ENCODE measurements around the gene SBK2.
"Not testable (repeated sequence)": the region's sequence is repeated elsewhere in the genome, so short reads cannot be mapped to it uniquely, and the experiment has no call there.

SBK2 gene

DNA sequence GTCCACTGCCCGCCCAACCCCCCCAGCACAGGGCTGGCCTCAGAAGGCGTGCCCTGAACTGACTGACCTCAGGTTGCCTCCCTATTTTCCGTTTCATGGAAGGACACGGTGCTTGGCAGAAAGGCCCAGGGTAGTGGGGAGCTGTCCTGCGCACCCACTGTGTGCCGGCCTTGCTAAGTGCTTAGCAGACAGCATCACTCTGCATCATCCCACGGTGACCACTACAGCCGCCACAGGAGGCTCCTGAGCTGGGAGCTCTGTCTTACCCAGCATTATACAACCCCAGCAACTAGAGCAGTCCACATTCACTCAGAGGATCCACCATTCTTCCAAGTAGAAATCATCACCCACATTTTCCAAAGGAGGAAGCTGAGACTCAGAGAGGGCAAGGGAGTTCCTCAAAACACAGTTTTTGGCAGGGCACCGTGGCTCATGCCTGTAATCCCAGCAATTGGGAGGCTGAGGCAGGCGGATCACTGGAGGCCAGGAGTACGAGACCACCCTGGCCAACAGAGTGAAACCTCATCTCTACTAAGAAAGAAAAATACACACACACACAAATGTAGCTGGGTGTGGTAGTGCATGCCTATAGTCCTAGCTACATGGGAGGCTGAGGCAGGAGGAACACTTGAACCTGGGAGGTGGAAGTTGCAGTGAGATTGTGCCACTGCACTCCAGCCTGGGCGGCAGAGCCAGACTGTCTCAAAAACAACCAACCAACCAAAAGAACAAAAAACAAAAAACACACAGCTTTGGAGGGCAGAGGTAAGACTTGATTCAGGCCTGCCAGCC, 1.6 kb downstream of the SBK2 start:
- DNase-seq (ENCODE audit: low spot score) = no peak

DNA sequence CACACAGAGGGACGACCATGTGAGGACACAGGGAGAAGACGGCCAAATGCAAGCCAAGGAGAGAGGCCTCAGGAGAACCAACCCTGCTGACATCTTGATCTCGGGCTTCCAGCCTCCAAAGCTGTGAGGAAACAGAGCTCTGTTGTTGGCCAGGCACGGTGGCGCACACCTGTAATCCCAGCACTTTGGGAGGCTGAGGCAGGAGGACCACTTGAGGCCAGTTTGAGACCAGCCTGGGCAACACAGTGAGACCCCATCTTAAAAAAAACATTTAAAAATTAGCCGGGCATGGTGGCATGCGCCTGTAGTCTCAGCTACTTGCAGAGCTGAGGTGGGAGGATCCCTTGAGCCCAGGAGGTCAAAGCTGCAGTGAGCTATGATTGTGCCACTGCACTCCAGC, 2.7 kb downstream of the SBK2 start:
- not testable (repeated sequence) for DNase-seq (ENCODE audit: low spot score)

DNA sequence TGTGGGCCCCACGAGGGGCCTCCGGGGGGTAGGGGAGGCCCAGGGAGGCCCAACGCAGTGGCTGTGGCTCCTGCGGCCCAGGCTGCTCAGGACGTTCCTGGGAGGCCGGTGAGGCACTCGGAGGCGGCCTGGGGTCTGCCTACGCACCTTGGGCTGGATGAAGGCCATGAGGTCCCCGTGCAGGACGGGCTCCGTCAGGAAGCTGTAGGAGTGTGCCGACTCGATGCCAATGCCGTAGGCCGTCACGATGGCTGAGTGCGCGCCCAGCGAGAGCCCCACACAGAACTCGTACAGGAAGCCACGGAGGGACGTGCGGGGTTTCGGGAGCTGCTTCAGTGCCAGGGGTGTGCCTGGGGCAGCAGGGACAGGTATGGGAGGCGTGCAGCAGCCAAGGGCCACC, 5.9 kb downstream of the SBK2 start:
- no peak for DNase-seq (ENCODE audit: low spot score)

DNA sequence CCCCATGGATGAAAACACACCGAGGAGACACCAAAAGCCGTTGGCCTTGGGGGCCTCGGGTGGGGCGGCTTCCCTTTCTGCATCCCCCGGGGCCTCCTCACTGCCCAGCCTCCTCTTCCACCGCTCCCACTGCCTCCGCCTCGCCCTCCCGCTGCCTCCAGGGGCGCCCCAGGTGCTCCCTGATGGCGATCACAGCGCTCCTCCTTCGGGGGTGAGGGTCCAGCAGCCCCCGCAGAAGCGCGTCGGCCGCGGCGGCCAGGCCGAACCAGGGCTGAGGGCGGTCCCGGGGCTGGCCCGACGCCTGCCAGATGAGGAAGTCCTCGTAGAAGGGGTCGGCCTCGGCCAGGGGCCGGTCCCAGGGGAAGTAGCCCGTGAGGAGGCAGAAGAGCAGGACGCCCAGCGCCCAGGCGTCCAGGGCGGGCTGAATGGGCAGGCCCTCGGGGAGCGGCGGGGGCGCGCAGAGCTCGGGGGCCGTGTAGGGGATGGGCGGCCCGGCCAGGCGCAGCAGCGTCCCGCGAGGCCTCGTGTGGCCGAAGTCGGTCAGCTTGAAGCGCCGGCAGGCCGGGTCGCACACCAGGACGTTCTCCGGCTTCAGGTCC, 7.2 kb downstream of the SBK2 start:
- DNase-seq (ENCODE audit: low spot score) = no peak

DNA sequence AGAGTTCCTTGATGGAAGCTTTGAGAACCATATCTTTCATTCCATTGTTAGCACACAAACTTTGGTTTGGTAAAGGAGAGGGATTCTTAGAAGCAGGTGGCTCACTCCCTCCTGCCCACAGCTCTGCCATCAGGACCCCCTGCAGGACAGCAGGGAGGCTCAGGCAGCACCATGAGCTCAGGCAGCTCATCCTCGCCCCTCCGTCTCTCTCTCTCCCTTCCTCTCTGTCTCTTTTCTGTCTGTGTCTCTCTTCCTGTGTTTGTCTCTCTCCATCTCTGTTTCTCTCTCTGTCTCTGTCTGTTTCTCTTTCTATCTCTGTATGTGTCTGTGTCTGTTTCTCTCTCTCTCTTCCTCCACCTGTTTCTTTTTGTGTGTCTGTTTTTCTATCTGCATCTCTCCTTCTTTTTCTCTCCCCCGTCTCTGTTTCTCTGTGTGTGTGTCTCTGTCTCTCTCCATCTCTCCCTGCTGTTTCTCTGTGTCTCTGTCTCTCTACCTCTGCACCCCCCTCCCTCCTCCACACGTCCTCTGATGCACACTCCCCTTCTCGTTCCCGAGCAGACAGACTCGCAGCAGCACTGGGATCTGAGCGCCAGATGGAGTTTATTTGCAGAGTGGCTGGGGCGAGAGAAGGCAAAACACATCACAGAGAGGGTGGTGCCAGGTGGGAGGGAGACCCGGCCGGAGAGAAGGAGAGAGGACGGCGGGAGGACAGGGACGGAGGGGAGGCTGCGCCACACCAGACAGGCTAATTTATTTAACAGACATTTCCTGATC, 8.7 kb downstream of the SBK2 start:
- DNase-seq (ENCODE audit: low spot score) = peak; percentile 95

DNA sequence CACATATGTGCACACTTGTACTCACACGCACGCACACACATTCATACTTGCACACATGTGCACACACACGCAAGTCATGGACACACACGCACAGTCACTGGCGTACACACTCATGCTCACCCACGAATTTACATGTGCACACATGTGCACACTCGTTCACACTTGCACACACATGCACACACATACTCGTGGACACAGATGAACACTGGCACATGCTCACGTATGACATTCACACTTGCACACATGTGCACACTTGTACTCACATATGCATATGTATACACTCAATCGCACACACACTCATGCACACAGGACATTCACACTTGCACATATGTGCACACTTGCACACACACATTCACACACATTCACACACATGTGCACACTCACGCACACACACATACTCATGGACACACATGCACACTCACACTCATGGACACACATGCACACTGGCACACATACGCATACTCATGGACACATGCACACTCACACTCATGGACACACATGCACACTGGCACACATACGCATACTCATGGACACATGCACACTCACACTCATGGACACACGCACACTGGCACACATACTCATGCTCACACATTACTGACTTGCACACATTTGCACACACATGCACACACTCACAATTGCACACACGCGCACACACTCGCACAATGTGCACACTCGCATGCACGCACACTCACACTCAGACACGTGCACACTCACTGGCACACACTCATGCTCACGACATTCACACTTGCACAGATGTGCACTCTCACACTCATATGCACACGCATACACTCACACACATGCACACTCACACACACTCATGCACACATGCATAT, 9.5 kb downstream of the SBK2 start:
- no peak for DNase-seq (ENCODE audit: low spot score)

DNA sequence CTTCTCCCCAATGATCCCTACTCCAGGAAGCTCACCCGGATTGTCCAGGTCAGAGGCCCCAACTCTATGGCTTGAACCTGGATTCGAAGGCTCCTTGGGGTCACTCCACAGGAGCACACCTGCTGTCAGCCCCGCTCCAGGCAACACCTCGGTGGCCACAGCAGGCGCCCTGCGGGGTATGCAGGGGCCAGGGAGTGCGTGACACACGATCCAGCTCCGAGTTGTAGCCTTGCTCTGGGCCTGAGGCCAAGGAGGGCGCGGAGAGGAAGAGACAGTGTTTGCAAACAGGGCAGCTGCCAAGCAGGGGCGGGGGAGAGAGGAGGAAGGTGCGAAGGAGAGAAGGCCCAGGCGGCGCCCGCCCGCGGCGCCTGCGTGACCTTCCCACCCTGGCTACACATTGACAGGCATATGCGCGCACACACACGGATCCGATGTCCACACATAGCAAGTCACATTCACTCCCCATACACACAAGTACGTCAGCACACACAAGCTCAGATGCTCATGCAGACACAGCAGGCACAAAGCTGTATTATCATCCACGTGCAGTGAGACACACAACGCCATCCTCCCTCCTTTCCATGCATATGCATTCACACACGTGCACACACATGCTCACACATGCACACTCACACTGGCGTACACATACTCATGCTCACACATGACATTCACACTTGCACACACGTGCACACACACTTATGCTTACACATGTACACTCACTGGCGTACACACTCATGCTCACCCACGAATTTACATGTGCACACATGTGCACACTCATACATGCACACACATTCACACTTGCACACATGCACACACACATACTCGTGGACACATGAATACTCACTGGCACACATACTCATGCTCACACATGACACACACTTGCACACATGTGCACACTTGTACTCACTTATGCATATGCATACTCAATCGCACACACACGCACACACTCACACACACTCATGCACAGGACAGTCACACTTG, 10.4 kb downstream of the SBK2 start:
- peak; percentile 52 for DNase-seq (ENCODE audit: low spot score)

DNA sequence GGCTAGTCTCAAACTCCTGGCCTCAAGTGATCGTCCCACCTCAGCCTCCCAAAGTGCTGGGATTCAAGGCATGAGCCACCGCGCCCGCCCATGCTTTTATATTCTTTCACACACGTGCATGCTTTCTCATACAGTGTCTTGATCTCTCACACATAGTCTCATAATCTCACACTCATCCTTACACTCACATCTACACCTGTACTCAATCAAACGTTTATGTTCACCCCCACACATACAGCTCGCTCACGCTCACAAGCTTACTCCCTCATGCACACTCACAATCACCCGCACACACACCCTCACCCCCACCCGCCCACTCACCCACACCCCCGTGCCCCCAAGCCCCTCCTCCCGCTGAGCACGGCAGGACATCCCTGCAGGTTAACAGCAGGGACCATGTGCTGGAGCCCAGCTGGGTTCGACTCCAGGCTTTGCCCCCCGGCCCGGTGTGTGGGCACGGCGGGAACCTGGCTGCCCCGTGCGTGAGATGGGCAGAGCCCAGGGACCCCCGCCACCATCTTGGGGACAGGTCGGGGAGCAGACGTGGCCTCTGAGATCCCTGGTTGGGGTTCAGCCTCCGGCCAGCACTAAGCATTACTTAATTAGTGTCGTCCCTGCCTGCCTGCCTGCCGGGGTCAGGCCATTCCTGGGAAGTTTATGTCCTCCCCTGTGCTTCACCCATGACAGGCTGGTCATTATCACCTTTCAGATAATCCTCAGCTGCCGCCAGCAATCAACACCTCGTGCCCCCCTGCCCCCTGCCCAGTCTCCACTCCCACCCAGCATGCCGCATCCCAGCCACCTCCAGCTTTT, 11.4 kb downstream of the SBK2 start:
- DNase-seq (ENCODE audit: low spot score) = no peak

DNA sequence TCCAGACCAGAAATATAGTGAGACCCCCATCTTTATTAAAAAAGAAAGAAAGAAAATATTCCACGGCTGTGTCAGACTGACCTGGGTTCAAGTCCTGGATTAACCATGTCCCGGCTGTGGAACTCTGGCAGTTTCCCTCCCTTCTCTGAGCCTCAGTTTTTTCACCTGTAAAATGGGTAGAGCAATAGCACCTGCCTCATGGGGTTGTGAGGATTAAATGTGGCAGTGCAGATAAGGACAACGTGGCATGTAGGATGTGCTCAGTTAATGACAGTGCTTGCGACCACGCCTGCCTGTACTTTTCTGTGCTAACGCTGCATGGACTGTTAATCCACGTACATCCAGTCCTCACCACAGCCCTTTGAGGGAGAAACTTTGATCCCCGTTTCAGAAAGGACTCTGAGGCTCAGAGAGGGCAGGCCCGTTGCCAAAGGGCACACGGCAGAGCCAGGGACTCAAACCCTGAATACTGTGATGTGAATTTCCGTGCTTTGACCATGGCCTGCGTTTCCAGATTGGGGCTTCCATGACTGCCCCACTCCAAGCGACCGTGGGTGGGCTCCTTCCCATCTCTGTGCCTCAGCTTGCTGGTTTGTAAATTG, 16.1 kb downstream of the SBK2 start:
- DNase-seq (ENCODE audit: low spot score) = no peak

DNA sequence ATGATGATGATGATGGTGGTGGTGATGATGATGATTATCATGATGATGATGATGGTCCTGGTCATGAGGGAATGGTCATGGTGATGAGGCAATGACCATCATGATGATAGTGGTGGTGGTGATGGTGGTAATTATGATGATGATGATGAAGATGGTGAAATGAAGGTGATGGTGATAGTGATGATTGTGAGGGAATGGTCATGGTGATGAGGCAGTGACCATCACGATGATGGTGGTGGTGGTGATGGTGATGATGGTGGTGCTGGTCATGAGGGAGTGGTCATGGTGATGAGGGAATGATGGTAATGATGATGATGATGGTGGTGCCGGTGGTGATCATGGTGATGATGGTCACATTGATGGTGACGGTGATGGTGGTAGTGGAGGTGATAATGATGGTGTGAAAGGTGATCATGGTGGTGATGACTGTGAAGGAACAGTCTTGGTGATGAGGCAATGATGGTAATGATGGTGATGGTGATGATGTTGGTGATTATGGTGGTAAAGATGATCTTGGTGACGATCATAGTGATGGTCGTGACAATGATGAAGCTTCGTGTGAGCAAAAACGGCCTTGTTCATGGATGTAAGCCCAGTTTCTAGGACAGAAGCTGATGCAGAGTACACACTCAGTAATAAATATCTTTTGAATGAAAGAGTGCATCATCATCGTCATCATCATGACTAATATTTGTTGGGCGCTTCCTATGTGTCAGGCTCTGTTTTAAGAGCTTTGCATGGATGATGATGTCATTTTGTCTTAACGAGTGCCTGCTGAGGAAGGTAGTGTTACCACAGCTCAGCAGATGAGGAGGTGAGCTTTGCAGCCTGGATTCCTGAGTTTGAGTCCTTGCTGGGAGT, 17.3 kb downstream of the SBK2 start:
- DNase-seq (ENCODE audit: low spot score) = no peak

DNA sequence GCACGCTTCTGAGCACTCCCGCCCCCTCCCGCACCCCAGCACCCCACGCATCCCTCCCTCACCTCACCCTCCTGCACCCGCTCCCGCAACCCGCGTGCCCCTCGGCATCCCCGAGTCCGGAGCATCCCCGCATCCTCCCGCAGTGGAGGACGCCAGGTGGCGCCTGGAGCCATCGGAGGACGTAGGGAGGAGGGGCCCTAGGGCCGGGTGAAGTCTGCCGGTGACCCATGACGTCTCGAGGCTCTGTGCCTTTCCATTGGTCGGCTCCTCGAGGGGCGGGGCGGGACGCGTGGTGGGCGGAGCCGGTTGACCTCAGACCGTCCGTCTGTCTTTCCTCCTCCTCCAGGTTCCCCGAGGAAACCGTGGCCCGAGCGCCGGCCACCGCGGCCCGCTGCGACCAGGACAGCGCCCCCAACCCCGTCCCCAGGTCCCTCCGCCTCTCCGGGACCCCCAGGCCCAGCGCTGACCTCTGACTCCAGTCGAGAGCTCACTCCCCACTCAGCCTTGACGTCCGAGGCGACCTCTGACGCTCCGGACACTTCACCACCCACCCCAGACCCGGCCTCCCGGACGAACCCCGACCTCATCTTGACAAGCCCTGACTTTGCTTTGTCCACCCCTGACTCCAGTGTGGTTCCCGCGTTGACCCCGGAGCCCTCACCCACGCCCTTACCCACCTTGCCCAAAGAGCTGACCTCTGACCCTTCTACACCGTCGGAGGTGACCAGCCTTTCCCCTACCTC, 19.9 kb downstream of the SBK2 start:
- DNase-seq (ENCODE audit: low spot score) = peak; percentile 95

DNA sequence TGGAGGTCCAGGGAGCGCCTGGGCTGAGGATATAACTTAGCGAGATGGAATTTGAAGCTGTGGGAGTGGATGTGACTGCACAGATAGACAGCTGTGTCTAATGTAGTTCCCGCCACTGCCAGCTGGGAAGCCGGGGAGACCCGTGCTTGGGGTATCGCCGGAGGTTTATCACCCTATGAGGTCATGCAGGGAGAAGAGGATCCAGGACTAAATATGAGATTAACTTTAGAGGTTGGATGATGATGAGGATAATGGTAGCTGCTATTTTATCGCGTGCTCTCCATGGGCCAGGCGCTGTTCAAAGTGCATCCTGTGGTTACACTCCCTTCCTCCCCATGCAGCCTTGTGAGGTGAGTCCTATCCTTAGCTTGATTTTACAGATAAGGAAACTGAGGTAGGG, 28.8 kb downstream of the SBK2 start:
- DNase-seq (ENCODE audit: low spot score) = no peak

DNA sequence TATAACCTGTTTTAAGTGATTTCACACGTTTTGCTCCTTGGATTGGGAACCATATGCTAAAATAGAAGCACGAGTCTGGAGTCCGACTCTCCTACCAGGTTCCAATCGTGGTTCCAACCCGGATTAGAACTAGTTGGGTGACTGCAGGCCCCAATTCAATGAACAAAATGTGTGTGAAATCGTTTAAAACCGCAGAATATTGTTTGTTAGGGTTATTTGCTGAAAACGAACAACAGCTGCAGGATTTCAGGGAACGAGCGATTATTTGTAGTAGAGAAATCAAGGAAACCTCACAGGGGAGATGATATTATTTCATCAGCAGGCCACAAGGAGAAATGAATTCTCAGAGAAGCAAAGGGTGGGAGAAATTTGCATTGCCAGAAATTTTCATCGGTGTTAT, 32.0 kb downstream of the SBK2 start:
- DNase-seq (ENCODE audit: low spot score) = no peak

DNA sequence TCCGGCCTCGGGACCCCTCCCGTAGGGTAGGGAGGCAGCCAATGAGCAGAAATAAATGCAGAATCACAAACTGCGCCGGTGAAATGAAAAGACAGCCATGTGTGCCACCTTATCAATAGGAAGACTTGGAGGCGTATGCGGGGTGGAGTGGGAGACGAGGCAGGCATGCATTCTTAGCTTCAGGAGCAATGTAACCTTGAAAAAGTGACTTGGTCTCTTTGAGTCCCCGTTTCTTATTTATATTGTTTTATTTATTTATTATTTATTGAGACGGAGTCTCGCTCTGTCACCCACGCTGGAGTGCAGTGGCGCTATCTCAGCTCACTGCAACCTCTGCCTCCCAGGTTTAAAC, 32.7 kb downstream of the SBK2 start:
- no peak for DNase-seq (ENCODE audit: low spot score)

DNA sequence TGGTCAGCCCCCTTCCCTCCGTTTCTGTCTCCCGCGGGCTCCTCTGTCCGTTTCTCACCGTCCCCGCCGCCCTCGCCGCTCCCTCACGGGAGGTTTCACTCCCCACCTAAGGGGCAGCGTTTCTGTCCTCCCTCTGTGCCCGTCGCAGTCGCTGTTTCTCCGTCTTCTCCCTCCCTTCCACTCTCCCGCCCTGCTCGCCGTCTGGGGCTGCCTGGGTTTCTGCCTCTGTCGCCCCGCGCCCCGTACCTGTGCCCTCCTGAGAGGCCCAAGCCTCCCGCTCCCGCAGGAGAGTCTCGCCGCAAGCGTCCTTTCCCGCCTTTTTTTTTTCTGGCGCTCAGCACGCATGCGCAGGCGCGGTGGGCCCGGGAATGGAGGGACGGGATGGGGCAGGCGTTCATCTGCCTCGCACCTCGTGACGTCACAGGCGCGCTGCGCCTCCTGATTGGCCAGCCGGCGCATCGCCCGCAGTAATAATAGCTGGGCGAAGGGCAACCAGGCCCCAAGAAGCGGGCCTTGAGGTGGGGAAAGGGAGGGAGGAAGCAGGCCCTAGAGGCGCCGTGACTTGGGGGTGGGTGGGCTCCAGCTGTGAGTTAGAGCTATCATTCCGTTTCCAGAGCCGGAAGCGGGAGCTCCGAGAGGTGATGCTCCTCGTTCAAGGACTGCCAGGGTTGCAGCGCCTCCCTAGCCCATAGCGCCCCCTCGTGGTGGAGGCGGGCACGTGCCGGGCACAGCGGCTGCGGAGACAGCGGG, 33.3 kb downstream of the SBK2 start:
- peak; percentile 94 for DNase-seq (ENCODE audit: low spot score)

DNA sequence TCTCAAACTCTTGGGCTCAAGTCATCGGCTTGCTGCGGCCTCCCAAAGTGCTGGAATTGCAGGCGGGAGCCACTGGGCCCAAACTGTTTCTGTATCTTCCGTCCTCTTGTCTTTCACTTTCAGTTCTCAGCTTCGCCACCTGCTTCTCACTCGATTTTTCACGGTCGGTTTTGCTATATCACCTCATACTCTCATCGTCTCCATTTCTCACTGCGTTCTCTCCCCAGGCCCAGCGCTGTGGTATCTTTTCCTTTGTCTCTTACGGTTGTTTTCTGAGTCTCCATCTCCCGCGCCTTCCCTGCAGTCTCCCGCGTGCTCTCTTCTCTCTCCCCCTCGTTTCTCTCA, 33.8 kb downstream of the SBK2 start:
- no peak for DNase-seq (ENCODE audit: low spot score)

DNA sequence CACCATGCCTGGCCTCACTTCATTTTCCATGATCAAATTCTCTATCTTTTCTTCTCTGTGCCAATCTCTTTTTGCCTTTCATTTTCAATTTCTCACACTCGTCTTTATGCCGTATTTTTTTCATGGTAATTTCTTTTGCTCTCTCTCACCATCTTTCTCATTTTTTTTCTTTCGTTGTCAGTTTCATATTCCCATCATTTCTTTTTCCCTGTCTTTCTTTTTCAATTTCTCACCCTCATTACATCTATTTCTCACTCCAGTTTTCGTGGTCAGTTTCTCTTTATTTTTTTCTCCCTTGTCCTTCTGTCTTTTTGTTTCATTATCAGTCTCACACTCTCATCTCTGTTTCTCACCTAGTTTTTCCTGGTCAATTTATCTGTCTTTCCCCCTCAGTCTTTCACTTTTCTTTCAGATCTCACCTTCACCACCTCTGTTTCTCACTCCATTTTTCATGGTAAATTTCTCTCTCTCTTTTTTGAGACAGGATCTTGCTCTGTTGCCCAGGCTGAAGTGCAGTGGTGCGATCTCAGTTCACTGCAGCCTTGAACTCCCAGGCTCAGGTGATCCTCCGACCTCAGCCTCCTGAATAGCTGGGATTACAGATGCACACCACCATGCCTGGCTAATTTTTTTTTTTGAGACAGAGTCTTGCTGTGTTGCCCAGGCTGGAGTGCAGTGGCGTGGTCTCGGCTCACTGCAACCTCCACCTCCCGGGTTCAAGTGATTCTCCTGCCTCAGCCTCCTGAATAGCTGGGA, 34.6 kb downstream of the SBK2 start:
- DNase-seq (ENCODE audit: low spot score) = no peak

Data from cerebellar cortex (tissue), 1 donor.